Putamen (tissue), 1 donor: ENCODE measurements around the gene SLC38A6.
A peak's percentile ranks its signal among the peaks of the same experiment; 100 is the strongest.
"Not testable (repeated sequence)": the region's sequence is repeated elsewhere in the genome, so short reads cannot be mapped to it uniquely, and the experiment has no call there.

Experiments
- DNase-seq: peaks from one replicate; pipeline ENCODE4 v3.0.0-alpha.2; 2016; ENCODE audit warnings: low spot score

SLC38A6 gene

GRCh38 chr14:61051051-61051450 lies 70.0 kb downstream of the SLC38A6 start:
- DNase-seq: no peak

- no peak for DNase-seq
Measured at GRCh38 chr14:61051621-61052020, 70.6 kb downstream of the SLC38A6 start.

DNA sequence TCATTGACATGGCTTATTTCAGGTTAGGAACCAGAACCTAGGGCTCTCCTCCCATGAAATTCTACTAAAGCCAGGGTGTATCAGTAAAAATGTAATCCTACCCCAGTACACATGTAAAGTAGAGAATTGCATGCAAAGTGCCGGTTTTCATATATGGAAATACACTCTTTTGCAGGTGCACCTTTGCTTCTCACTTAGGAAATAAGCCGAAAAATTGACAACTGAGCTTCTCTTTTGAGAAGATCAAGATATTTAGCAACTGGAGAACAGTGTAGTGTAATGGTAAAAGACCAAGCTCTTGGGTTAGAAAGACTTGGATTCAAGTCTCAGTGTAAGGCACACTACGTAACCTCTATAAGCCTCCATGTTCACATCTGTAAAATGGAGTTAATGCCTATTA lies 82.4 kb downstream of the SLC38A6 start:
- DNase-seq: no peak

GRCh38 chr14:61064210-61064609 lies 83.2 kb downstream of the SLC38A6 start:
- no peak for DNase-seq

GRCh38 chr14:61064856-61065255 lies 83.8 kb downstream of the SLC38A6 start:
- DNase-seq: no peak

DNA sequence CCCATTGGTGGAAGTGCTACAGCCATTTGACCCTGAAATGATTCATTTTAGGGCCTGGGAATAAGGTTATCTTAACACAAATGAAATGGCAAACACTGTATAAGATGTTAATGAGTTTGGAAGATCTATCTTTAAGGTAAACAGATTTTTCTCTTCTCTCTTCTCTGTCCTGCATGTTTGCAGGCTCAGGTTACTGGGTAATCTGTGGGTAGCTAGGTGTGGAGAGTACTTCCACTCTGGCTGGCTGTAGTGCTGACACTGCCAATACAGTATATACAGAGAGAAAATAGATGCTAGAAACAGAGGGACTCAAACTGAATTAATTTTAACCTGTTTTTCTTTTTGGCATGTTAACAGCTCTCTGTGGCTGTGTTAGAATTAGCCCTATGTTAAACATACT lies 84.6 kb downstream of the SLC38A6 start:
- no peak for DNase-seq

- not testable (repeated sequence) for DNase-seq
Measured at GRCh38 chr14:61072442-61072841, 91.4 kb downstream of the SLC38A6 start.

DNA sequence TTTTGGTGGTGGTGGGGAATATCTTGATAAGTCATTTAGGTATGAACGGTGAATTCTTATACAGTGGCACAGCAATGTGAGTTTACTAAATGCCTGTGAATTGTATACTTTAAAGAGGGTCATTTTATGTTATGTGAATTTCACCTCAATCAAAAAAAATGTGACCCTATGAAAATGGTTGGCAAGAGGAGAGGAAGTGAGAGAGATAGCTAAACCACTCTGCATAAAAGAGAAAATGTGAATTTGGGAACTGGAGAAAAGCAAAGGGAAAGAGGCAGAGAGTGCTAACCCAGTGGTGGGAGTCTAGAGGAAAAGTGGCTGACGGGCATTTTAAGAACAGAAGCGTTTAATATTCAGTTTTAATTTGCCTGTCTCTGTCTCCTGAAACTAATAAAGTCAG lies 93.8 kb downstream of the SLC38A6 start:
- DNase-seq: no peak

DNA sequence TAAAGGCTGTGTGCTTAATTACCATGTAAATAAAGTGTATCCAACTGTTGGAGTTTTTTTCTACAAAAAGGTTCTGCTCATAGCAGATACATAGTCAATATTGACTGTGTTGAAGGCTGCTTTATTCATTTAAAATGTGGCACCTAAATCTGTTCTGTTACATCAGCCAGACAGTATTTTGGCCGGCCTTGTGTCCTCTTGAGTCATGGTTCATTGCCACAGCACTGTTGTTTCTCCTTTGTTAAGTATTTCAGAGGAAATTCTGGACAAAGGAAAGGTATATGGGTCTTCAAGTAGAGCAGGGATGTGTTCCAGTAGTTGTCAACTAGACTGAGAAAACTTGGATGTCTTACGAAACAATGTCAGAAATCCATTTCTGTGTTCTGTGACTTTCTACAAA lies 95.5 kb downstream of the SLC38A6 start:
- DNase-seq: no peak

GRCh38 chr14:61077437-61077836 lies 96.4 kb downstream of the SLC38A6 start:
- no peak for DNase-seq

GRCh38 chr14:61077951-61078720 lies 97.1 kb downstream of the SLC38A6 start:
- no peak for DNase-seq

- DNase-seq: no peak
Measured at GRCh38 chr14:61080591-61081010, 99.6 kb downstream of the SLC38A6 start.

GRCh38 chr14:61088081-61088480 lies 107.0 kb downstream of the SLC38A6 start:
- no peak for DNase-seq

DNA sequence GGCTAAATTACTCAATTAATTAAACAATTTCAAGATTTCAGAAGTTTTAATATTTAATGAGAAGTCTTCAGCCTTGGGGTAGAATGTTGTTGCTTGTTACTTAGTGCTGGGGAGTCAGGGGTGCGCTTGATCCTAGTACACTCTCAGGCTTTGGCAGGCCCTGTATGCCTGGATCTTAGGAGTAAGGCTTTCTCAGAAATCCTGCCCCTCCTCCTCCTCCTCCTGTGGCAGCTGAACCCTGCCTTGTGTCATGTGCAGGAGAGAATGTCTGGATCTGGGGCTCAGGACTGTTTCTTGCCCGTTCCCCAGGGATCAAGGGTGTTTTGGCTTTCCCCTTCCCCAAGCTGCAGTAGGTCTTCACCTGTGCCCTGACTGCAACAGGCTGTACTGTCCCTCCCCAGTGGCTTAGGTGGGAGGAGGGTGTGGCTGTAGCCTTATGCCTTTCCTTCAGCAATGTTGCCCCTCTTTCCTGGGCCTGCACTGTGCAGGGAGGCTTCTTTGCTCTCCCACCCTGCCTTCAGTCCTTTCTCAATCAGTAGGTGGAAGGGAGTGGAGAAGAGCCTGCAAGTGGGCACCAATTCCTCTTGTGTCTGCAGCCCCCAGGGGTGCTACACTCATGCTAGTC lies 108.2 kb downstream of the SLC38A6 start:
- DNase-seq: no peak

DNA sequence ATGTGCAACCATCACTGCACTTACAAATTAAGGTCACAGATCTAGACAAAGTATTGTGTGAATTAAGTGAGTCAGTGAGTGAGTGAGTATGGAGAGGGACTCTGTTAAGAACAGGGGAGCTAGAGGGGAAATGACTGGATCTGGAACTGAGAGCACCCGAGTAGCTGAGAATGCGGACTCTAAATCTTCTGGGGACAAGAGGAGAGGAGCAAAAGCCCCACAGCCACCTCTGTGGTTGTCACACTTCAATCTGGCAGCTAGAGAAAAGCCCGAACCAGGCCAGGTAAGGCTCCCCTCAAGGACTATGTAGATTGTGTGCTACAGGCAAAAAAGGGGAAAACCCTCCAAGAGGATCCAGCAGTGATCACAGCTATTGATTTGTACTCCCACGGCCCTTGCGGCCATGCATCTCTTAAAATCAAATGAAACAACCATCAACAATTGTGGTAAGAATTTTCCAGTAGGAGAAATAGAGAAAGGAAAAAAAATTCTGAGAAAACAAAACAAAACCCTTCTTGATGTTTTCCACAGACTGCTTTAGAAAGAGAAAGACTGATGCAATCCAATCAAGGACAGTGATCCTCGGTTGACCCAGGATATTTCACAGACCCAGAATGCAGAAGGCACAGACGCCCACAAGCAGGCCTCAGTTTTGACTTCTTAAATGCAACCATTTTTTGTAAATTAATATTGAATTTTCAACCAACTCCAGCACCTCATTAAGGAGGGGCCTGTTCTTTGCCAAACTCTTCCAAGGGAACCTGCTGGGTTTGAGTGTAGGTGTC lies 109.6 kb downstream of the SLC38A6 start:
- no peak for DNase-seq

DNA sequence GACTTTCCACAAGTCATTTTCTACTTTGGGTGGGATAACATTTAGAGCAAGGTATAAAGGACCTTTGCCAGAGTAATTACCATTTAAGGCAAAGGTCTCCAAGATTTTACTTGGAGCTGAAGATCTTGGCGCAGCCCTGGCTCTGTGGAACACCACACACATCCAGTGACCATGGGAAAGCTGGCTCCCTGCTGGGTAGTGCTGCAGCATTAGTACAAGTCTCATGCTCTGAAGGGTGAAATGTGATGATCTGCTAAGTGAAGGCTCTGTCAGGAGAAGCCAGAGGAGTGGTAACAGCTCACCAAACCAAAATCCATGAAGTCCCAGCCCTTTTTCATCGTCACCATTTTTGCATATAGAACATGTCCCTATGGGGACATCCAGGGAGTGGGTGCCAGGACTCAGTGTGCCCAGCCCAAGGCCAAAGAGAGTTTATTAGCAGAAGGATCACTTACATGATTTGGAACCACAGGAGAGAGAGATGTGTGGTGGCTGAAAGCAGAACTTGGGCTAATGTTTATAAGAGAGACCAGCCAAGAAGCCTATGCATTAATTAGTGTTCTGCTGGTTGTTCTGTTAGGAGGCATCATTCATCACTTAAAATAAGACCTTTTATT lies 110.7 kb downstream of the SLC38A6 start:
- no peak for DNase-seq

DNA sequence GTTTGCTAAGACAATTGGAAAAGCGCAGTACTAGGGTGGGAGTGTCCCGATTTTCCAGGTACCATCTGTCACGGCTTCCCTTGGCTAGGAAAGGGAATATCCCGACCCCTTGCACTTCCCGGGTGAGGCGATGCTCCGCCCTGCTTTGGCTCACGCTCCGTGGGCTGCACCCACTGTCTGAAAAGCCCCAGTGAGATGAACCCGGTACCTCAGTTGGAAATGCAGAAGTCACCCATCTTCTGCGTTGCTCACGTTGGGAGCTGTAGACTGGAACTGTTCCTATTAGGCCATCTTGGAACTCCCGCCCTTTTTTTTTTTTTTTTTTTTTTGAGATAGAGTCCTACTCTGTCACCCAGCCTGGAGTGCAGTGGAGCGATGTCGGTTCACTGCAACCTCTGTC lies 117.1 kb downstream of the SLC38A6 start:
- DNase-seq: not testable (repeated sequence)

GRCh38 chr14:61098721-61099120 lies 117.7 kb downstream of the SLC38A6 start:
- DNase-seq: no peak

- no peak for DNase-seq
Measured at GRCh38 chr14:61099216-61099835, 118.3 kb downstream of the SLC38A6 start.

DNA sequence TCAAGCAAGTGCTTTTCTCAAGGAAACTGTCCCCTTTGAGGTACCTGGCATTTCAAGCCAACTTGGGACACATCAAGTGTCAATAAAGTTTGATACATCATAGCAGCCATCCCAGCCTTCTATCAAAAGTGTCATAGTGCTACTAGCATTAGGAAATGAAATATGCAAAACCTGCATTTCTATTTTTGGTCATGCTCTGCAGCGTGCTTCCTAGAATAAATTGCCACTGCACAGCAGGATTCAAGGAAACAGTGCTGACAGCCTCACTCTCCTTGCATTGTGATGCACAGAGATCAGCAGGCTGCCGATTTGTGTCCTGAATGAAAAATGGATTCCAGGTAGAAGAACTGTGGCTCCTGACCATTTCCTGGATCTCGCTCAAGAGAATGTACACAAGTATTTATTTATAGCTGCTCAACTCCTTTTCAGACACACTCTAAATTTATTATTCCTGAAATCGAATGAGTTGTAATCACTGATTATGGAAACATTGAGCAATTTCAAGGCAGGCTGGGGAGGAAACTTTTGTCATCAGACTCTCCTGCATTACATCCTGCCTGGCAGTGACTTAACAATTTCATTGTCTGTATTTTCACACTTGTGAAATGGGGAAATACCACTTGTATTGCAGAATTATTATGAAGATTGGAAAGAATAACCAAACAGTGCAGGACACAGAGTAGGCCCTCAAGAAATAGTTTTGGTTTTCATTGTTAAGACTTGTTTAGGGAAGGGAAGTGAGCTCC lies 120.9 kb downstream of the SLC38A6 start:
- peak; percentile 27 for DNase-seq
